H9 (cell line): ENCODE data around the gene SSTR5. TPM values are rescaled to one million over a fixed set of nuclear protein-coding genes. Genes with fewer than 3 reads are reported as not detected.

ENCODE experiments used
- DNase-seq: peaks from one replicate; pipeline ENCODE4 v3.0.0-alpha.2; 2017
- H2AFZ ChIP-seq: one replicate; pipeline ENCODE4 v1.6.1; 2013; ENCODE audit warnings: mild to moderate bottlenecking, low read length, control low read depth, moderate library complexity
- H2AK5ac ChIP-seq: 2 replicates; pipeline ENCODE4 v1.6.1; 2013; ENCODE audit warnings: low read length, control low read depth, mixed read lengths; ENCODE audit not compliant: insufficient read length
- H2BK120ac ChIP-seq: one replicate; pipeline ENCODE4 v1.6.1; 2013; ENCODE audit warnings: low read depth, mild to moderate bottlenecking, low read length, control low read depth, inconsistent platforms; ENCODE audit not compliant: poor library complexity, severe bottlenecking
- H2BK12ac ChIP-seq: 2 replicates; pipeline ENCODE4 v1.6.1; 2013; ENCODE audit warnings: low read length, control low read depth, mixed read lengths, low read depth; ENCODE audit not compliant: insufficient read length
- H2BK15ac ChIP-seq: 2 replicates; pipeline ENCODE4 v1.6.1; 2013; ENCODE audit warnings: low read depth, low read length, control low read depth
- H2BK20ac ChIP-seq: one replicate; pipeline ENCODE4 v1.6.1; 2013; ENCODE audit warnings: low read depth, mild to moderate bottlenecking, low read length, control low read depth, inconsistent platforms; ENCODE audit not compliant: poor library complexity, severe bottlenecking
- H2BK5ac ChIP-seq: 2 replicates; pipeline ENCODE4 v1.6.1; 2013; ENCODE audit warnings: low read length, control low read depth, mixed read lengths; ENCODE audit not compliant: insufficient read length
- H3K14ac ChIP-seq: 2 replicates; pipeline ENCODE4 v1.6.1; 2013; ENCODE audit warnings: low read length, control low read depth; ENCODE audit not compliant: insufficient read depth
- H3K18ac ChIP-seq: 2 replicates; pipeline ENCODE4 v1.6.1; 2013; ENCODE audit warnings: low read depth, mild to moderate bottlenecking, mixed read lengths, low read length, control low read depth; ENCODE audit not compliant: insufficient read length
- H3K23ac ChIP-seq: 2 replicates; pipeline ENCODE4 v1.6.1; 2013; ENCODE audit warnings: low read length, control low read depth, mixed read lengths, low read depth; ENCODE audit not compliant: insufficient read length
- H3K23me2 ChIP-seq: 2 replicates; pipeline ENCODE4 v1.6.1; 2013; ENCODE audit warnings: low read depth, mild to moderate bottlenecking, mixed read lengths, low read length, control low read depth; ENCODE audit not compliant: insufficient read length, poor library complexity, severe bottlenecking
- H3K27ac ChIP-seq: 2 replicates; pipeline ENCODE4 v1.5.1; 2013; ENCODE audit warnings: low read length, control low read depth, mixed read lengths, low read depth; ENCODE audit not compliant: insufficient read length
- H3K27me3 ChIP-seq: 2 replicates; pipeline ENCODE4 v1.6.1; 2013; ENCODE audit warnings: low read length, control low read depth, inconsistent platforms; ENCODE audit not compliant: insufficient read depth
- H3K4ac ChIP-seq: 2 replicates; pipeline ENCODE4 v1.6.1; 2013; ENCODE audit warnings: low read depth, mild to moderate bottlenecking, control low read depth, inconsistent platforms, low read length, moderate library complexity
- H3K4me1 ChIP-seq: 2 replicates; pipeline ENCODE4 v1.6.1; 2013; ENCODE audit warnings: low read length, control low read depth, inconsistent platforms; ENCODE audit not compliant: insufficient read depth
- H3K4me2 ChIP-seq: 2 replicates; pipeline ENCODE4 v1.6.1; 2013; ENCODE audit warnings: low read length, control low read depth, mixed read lengths; ENCODE audit not compliant: insufficient read length, insufficient read depth
- H3K56ac ChIP-seq: 2 replicates; pipeline ENCODE4 v1.6.1; 2013; ENCODE audit warnings: low read depth, mild to moderate bottlenecking, mixed read lengths, low read length, control low read depth; ENCODE audit not compliant: insufficient read length
- H3K79me1 ChIP-seq: 2 replicates; pipeline ENCODE4 v1.6.1; 2013; ENCODE audit warnings: low read depth, mild to moderate bottlenecking, moderate library complexity, low read length, control low read depth, inconsistent platforms; ENCODE audit not compliant: insufficient read depth, poor library complexity, severe bottlenecking
- H3K79me2 ChIP-seq: 2 replicates; pipeline ENCODE4 v1.6.1; 2013; ENCODE audit warnings: low read length, control low read depth, inconsistent platforms; ENCODE audit not compliant: insufficient read depth
- H3K9ac ChIP-seq: 2 replicates; pipeline ENCODE4 v1.6.1; 2013; ENCODE audit warnings: low read length, control low read depth, mixed read lengths; ENCODE audit not compliant: insufficient read length; ENCODE audit errors: extremely low read depth
- H3K9me3 ChIP-seq: one replicate; pipeline ENCODE4 v1.6.1; 2013; ENCODE audit warnings: low read depth, low read length, inconsistent platforms; ENCODE audit not compliant: control insufficient read depth
- H3T11ph ChIP-seq: one replicate; pipeline ENCODE4 v1.6.1; 2013; ENCODE audit warnings: mild to moderate bottlenecking, low read length, control low read depth, inconsistent platforms
- H4K20me1 ChIP-seq: one replicate; pipeline ENCODE4 v1.6.1; 2013; ENCODE audit not compliant: control insufficient read depth, insufficient read length, insufficient read depth
- H4K5ac ChIP-seq: 2 replicates; pipeline ENCODE4 v1.6.1; 2013; ENCODE audit warnings: low read depth, mild to moderate bottlenecking, mixed read lengths, low read length, control low read depth; ENCODE audit not compliant: insufficient read length
- H4K8ac ChIP-seq: replicated peaks from 2 replicates; pipeline ENCODE4 v1.6.1; 2013; ENCODE audit warnings: low read length, control low read depth, mixed read lengths, low read depth; ENCODE audit not compliant: insufficient read length
- H4K91ac ChIP-seq: 2 replicates; pipeline ENCODE4 v1.6.1; 2013; ENCODE audit warnings: low read depth, mild to moderate bottlenecking, moderate library complexity, mixed read lengths, low read length, control low read depth; ENCODE audit not compliant: insufficient read length
- H3K27ac Mint-ChIP-seq, 3 experiments: 2 replicates in 2 of 3; 3 replicates in 1 of 3; pipeline ENCODE4 v1.8.0; 2020 to 2021; ENCODE audit warnings: mixed read lengths in 3 of 3, mild to moderate bottlenecking in 1 of 3, moderate library complexity in 1 of 3
- H3K27me3 Mint-ChIP-seq: 2 replicates; pipeline ENCODE4 v1.8.0; 2021; ENCODE audit warnings: low read depth, mild to moderate bottlenecking, moderate library complexity, mixed read lengths
- H3K36me3 Mint-ChIP-seq, 3 experiments: 2 replicates in 2 of 3; 3 replicates in 1 of 3; pipeline ENCODE4 v1.8.0; 2020 to 2021; ENCODE audit warnings: low read depth in 3 of 3, mixed read lengths in 3 of 3; ENCODE audit not compliant: insufficient read depth in 1 of 3
- H3K4me1 Mint-ChIP-seq, 2 experiments: 2 replicates each; pipeline ENCODE4 v1.8.0; 2020; ENCODE audit warnings: mixed read lengths in 2 of 2
- H3K4me3 Mint-ChIP-seq, 2 experiments: 2 replicates in 1 of 2; 3 replicates in 1 of 2; pipeline ENCODE4 v1.8.0; 2020 to 2021; ENCODE audit warnings: mild to moderate bottlenecking in 2 of 2, mixed read lengths in 2 of 2, moderate library complexity in 1 of 2
- H3K9me3 Mint-ChIP-seq, 2 experiments: 2 replicates in 1 of 2; 3 replicates in 1 of 2; pipeline ENCODE4 v1.8.0; 2020; ENCODE audit warnings: mild to moderate bottlenecking in 2 of 2, mixed read lengths in 2 of 2, moderate library complexity in 1 of 2
- CTCF ChIP-seq: fragments of 200-600 bp; sonication (generic); conservative IDR thresholded peaks from 3 replicates; pipeline ENCODE4 v1.8.0; 2021; ENCODE audit warnings: antibody characterized with exemption, mild to moderate bottlenecking
- WGBS: extraction: QIAGEN DNeasy Blood & Tissue Kit; methylation state at CpG from one replicate; pipeline ENCODE4 v1.1.7; 2013; ENCODE audit warnings: missing lambda C conversion rate, low lambda C conversion rate, mixed read lengths; ENCODE audit not compliant: insufficient read length; ENCODE audit errors: extremely low coverage; 5-methylcytosine and 5-hydroxymethylcytosine counted together
- total RNA-seq: library from RNA; stranded (reverse); gene quantifications from 2 replicates; pipeline ENCODE4 v1.2.1, GENCODE V29; 2021

SSTR5 gene
- total RNA-seq, 1 experiment from 2014 or later, result 0.22 TPM

- Histone ChIP-seq H3K9me3 (no peaks in the 10 kb centered on the region), H3K27ac (no peak overlapping the region), H2BK20ac (no peak overlapping the region), H2BK5ac (no peak overlapping the region), H3K4me2 (no peak overlapping the region), H3K18ac (no peak overlapping the region), H4K20me1 (no peaks in the 10 kb centered on the region), H3K9ac (no peak overlapping the region), H3K14ac (no peak overlapping the region), H2BK15ac (no peak overlapping the region), H3K79me1 (no peaks in the 10 kb centered on the region), H3K23ac (no peak overlapping the region), H3T11ph (no peak overlapping the region), H2BK120ac (no peak overlapping the region), H3K79me2 (no peaks in the 10 kb centered on the region), H3K4me1 (no peaks in the 10 kb centered on the region), H4K8ac (no peak overlapping the region), H3K27me3 (no peaks in the 10 kb centered on the region), H3K4ac (no peak overlapping the region), H4K91ac (no peak overlapping the region), H2AK5ac (no peak overlapping the region), H3K56ac (no peak overlapping the region), H2AFZ (no peak overlapping the region), H2BK12ac (no peak overlapping the region), H4K5ac (no peak overlapping the region), H3K23me2 (no peaks in the 10 kb centered on the region)
- no peak for TF ChIP-seq CTCF
- no peaks in the 10 kb centered on the region for H3K36me3 Mint-ChIP-seq
- WGBS, result no CpG with 5 or more reads among the region's 16 CpGs
- no peak overlapping the region for H3K27ac Mint-ChIP-seq
- peaks cover 0 to 7% of the 10 kb centered on the region in 2 experiments; a peak in 1 of 4 replicates for H3K4me1 Mint-ChIP-seq
- no peak for DNase-seq
- no peak overlapping the region for H3K4me3 Mint-ChIP-seq
- peaks cover 1% of the 10 kb centered on the region; the same call in 1 of the 2 replicates for H3K27me3 Mint-ChIP-seq
- no peaks in the 10 kb centered on the region for H3K9me3 Mint-ChIP-seq
Observed at GRCh38 chr16:1127101-1127500, 54.6 kb downstream of the SSTR5 start.
